GM21737 (cell line): Measurements from ENCODE around the gene EFCAB12.
"Not testable (repeated sequence)": the region's sequence is repeated elsewhere in the genome, so short reads cannot be mapped to it uniquely, and the experiment has no call there.

Source experiments
- ATAC-seq: cut with Tn5 transposase; IDR thresholded peaks from one replicate; pipeline ENCODE4 v1.9.1; 2021; ENCODE audit warnings: mild to moderate bottlenecking, moderate library complexity; ENCODE audit not compliant: unreplicated experiment

The EFCAB12 gene

DNA sequence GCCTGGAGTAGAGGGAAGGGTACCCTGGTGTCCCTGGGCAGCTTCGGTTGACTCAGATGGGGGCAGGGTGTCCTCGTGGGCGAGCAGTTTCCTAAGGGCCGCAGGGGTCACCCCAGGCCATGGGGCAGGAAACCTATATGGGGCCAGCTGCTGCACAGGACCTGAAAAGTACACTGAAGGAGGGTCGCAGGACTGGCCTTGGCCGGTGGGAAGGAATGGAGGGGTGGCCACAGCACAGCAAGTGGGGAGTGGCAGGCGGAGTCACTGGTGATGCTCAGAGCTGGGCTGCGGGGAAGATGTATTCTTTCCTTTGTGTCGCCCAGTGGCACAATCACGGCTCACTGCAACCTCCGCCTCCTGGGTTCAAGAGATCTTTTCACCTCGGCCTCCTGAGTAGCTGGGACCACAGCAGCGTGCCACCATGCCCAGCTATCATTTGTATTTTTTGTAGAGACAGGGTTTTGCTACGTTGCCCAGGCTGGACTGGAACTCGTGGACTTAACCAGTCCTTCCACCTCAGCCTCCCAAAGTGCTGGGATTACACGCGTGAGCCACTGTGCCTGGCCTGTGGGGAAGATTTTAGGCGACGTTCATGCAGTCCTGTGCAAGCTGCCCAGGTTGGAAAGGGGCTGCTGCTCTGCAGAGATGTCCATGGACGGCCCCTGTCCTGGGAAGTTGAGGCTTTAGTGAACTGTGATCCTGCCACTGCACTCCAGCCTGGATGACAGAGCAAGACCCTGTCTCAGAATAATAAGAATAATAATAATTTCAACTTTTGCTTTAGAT, 57.2 kb downstream of the EFCAB12 start:
- ATAC-seq: no peak

DNA sequence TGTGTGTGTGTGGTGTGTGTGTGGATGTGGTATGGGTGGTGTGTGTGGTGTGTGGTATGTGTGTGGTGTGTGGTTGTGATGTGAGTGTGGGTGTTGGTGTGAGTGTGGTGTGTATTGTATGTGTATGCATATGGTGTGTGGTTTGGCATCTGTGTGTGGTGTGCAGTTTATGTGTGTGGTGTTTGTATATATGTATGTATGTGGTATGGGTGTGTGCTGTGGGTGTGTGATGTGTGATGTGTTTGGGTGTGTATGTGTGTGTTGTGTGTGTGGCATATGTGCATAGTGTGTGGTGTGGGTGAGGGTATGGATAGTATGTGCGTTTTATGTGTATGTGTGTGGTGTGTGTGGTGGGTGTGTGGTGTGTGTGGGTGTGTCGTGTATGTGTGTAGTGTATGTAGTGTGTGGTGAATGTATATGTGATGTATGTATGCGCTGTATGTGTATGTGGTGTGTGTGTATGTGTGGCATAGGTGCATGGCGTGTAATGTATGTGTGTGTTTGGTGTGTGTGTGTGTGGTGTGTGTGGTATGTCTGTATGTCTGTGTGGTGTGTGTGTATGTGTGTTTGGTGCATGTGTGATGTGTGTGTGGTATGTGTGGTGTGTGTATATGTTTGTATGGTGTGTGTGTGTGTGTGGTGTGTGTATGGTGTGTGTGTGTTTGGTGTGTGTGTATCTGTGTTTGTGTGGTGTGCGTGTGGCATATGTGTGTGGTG, 58.0 kb downstream of the EFCAB12 start:
- no peak for ATAC-seq

GRCh38 chr3:129369711-129370110, 58.7 kb downstream of the EFCAB12 start:
- ATAC-seq: no peak

DNA sequence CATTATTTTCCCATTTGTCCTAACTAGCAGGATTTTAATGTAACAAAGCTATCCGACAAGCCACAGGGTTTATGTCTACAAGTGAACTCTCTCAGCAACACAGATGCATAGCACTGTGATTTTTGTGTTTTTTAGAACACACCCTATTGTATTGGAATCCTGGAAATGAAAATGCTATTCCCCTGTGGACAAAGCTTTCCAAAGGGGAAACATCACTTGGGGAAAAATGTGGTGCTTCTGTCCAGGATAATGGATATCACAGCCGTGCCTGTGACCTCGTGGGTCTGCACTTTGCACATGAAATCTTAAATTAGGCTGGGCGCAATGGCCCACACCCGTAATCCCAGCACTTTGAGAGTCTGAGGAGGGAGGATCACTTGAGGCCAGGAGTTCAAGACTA, 60.6 kb downstream of the EFCAB12 start:
- no peak for ATAC-seq

- no peak for ATAC-seq
Measured at GRCh38 chr3:129366312-129366831, 62.1 kb downstream of the EFCAB12 start.

DNA sequence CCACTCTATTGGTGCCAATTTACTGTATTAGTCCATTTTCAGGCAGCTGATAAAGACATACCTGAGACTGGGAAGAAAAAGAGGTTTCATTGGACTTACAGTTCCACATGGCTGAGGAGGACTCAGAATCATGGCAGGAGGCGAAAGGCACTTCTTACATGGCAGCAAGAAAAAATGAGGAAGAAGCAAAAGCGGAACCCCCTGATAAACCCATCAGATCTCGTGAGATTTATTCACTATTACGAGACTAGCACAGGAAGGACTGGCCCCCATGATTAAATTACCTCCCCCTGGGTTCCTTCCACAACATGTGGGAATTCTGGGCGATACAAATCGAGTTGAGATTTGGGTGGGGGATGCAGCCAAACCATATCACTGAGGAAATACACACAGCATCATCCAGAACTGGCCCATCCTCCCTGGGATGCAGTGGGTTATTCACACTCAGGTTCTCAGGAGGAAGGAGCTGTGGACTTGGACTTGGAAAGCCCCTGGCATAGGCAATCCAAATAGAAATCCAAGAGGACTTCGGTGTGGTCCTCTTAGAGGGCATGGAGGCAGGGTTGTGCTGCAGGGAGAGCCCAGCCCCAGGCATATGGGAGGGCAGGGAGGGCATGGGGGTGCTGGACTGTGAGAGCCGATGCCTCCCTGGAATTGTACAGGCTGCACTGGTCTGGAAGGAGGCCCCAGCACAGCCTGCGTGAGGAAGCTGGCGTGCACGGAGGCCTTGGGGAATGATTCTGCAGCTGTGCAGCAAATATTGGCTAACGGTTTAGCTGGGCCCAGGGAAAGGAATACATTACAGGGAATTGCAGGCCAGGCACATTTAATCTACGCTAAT, 62.9 kb downstream of the EFCAB12 start:
- no peak for ATAC-seq

DNA sequence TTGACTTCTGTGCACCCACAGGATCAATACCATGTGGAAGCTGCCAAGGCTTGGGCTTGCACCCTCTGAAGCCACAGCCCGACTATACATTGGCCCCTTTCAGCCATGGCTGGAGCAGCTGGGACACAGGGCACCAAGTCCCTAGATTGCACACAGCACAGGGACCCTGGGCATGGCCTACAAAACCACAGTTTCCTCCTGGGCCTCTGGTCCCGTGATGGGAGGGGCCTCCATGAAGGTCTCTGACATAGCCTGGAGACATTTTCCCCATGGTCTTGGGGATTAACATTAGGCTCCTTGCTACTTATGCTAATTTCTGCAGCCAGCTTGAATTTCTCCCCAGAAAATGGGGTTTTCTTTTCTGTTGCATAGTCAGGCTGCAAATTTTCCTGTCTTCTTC, 63.6 kb downstream of the EFCAB12 start:
- ATAC-seq: not testable (repeated sequence)

GRCh38 chr3:129363356-129363755, 65.1 kb downstream of the EFCAB12 start:
- not testable (repeated sequence) for ATAC-seq

DNA sequence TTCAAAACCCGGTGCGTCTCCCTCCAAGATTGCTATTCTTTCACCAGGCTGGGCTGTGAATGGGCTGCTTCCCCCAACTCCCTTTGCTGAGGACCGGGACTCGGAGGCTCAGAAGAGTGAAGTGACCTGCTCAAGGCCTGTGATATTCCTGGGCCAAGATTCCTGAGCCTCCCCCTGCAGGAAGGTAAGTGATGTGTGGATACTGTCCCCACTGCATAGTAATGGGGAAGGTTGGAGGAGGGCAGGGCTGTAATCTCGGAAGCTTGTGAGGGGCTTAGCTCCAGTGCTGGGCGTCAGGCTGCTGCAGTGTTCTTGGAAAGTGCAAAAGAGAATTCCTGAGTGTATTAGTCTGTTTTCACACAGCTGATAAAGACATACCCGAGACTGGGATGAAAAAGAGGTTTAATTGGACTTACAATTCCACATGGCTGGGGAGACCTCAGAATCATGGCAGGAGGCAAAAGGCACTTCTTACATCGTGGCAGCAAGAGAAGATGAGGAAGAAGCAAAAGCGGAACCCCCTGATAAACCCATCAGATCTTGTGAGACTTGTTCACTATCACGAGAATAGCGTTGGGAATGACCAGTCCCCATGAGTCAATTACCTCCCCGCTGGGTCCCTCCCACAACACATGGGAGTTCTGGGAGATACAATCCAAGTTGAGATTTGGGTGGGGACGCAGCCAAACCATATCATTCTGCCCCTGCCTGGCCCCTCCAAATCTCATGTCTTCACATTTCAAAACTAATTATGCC, 67.6 kb downstream of the EFCAB12 start:
- ATAC-seq: no peak

DNA sequence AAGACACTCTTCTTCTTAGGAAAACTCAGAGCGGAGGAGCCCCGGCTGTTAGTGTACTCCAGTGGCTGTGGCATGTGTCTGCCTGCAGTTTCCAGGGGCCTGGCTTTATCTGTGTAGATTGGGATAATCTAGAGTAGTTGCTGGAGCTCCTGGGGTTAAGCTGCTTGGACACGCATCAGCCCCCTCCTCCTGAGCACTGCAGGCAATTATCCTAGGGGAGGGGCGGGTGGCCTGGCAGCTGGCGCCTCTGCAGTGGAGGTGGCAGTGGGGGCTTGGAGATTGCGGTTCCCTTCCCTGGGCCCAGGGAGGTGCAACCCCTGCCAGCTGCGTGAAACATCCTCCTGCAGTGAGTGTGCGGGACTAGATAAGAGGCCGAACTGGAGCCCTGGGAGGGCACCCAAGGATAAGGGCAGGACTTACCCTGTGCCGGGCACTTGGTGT, 68.2 kb downstream of the EFCAB12 start:
- ATAC-seq: no peak

GRCh38 chr3:129358772-129359371, 69.6 kb downstream of the EFCAB12 start:
- no peak for ATAC-seq

DNA sequence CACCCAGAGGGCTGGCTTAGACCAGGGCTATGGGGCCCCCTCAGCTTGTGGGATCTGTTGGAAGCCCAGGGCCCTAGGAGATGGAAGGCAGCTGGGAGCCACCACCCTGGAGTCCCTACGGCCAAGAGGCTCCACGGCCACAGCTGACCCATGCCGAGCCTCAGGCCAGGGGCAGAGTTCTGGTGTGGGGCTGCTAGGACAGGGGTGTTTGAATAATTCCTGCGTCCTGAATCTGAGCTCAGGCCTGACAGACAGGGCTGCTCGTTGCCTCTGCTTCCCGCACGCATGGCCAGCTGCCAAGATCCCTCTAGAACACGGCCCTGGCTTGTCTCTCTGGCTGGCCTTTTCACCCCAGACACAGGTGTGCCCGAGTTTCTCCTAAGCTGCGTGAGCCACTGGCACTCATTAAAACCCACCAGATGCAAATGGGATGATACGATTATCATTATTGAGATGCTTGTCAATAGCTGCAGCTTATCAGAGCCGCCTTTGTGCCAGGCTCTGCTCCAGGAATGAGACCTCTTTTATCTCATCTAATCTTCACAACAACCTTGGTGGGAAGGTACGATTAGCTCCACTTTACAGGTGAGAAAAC, 70.2 kb downstream of the EFCAB12 start:
- no peak for ATAC-seq

GRCh38 chr3:129357616-129358015, 70.8 kb downstream of the EFCAB12 start:
- ATAC-seq: no peak

DNA sequence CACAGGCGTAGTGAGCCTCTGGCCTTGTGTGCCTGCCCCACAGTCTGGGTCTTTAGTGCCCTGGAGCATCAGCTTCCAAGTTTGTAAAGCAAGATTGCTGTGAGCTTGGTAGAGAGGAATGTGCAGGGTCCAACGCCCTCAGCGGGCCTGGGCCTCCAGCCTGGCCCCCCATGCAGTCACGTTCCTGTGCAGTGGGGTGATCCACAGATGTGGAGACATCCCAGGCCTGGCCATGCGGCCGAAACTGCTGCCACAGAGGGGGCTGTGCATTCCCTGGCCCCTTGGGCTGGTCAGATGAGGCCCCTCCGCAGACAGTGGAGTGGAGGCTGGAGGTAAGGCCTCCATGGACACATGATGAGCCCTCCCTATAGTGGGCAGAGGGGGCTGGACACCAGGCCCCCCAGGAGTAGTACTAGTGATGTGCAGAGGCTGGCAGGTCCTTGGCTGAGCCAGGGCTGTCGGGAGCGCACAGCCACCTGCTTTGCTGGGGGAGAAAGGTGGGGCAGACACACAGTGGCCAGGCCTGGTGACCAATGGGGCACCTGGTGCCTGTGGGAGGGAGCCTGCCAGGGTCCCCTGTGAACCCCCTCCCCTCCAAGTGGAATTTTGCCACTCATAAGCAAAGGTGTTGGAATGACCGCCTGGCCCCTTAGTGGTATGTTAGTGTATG, 71.5 kb downstream of the EFCAB12 start:
- no peak for ATAC-seq

- ATAC-seq: no peak
Measured at GRCh38 chr3:129353589-129353941, 74.9 kb downstream of the EFCAB12 start.

- ATAC-seq: no peak
Measured at GRCh38 chr3:129352650-129353588, 75.5 kb downstream of the EFCAB12 start.

GRCh38 chr3:129352045-129352444, 76.4 kb downstream of the EFCAB12 start:
- no peak for ATAC-seq
